ENCODE data around the gene PID1.

DNA sequence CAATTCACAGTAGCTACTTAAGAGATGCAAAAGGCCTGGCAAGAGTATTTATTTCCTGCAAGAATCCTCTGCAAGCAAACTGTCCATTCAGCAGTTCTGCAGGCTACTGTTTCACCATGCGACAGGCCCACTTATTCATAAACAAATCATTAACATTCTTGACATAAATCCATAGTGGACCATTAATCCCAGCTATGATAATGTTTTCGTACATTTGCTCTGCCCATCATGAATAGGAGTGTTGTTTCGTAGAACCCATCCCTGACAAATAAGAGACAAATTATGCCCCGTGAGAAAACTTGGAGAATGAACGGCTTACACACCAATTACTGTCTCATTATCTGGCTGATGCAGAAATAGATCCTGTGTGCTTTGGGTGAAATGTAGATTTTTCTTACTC, 65.4 kb downstream of the PID1 start:
- TF ChIP-seq, protein P1, sequence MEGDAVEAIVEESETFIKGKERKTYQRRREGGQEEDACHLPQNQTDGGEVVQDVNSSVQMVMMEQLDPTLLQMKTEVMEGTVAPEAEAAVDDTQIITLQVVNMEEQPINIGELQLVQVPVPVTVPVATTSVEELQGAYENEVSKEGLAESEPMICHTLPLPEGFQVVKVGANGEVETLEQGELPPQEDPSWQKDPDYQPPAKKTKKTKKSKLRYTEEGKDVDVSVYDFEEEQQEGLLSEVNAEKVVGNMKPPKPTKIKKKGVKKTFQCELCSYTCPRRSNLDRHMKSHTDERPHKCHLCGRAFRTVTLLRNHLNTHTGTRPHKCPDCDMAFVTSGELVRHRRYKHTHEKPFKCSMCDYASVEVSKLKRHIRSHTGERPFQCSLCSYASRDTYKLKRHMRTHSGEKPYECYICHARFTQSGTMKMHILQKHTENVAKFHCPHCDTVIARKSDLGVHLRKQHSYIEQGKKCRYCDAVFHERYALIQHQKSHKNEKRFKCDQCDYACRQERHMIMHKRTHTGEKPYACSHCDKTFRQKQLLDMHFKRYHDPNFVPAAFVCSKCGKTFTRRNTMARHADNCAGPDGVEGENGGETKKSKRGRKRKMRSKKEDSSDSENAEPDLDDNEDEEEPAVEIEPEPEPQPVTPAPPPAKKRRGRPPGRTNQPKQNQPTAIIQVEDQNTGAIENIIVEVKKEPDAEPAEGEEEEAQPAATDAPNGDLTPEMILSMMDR (conservative IDR thresholded peaks at IDR 0.05): no peak
- TF ChIP-seq EZH2 (IDR thresholded peaks at IDR 0.05; ENCODE audit: low read depth): no peak

Measured in PC-9 (cell line).